Cardiac septum (tissue), 1 donor: ENCODE results near the gene METAP2. TPM values are rescaled to one million over a fixed set of nuclear protein-coding genes. Genes with fewer than 3 reads are reported as not detected.
"Not testable (repeated sequence)": the region's sequence is repeated elsewhere in the genome, so short reads cannot be mapped to it uniquely, and the experiment has no call there.

Source experiments
- DNase-seq: peaks from one replicate; pipeline ENCODE4 v3.0.0-alpha.2; 2020; ENCODE audit warnings: low spot score
- intact Hi-C: fragments of 100-400 bp; cut with DNase I; formaldehyde crosslinking; loops from one replicate; pipeline ENCODE4 v1.14.0; 2022
- total RNA-seq: library from RNA; stranded (reverse); fragmentation: NEBNext Ultra II Directional; extraction: Animal tissue kit (Norgen Biotek cat#: 25700); gene quantifications from one replicate; pipeline ENCODE4 v1.2.1, GENCODE V29; 2021
- donor health status: DM: no; HTN: no; CAD: no.

METAP2 gene
- total RNA-seq, 1 donor from 2014 or later: 63.5 TPM

GRCh38 chr12:95460896-95461295 is 13.1 kb upstream of the METAP2 start:
- no peak for DNase-seq
- intact Hi-C loops: no loop called here

GRCh38 chr12:95462081-95462480 is 11.9 kb upstream of the METAP2 start:
- intact Hi-C loops: no loop called here
- no peak for DNase-seq

GRCh38 chr12:95462551-95462950 is 11.4 kb upstream of the METAP2 start:
- intact Hi-C loops: no loop called here
- DNase-seq: no peak

GRCh38 chr12:95463050-95463449 is 10.9 kb upstream of the METAP2 start:
- intact Hi-C loops: no loop called here
- DNase-seq: no peak

- DNase-seq, intact Hi-C loops: not testable (repeated sequence)
Measured at GRCh38 chr12:95463776-95464175, 10.2 kb upstream of the METAP2 start.

- intact Hi-C loops: no loop called here
Measured at GRCh38 chr12:95465275-95465674, 8.7 kb upstream of the METAP2 start.

GRCh38 chr12:95470300-95470699 is 3.7 kb upstream of the METAP2 start:
- intact Hi-C loops: loop anchor here (5.0 kb wide), 2 partner anchors 133 to 253 kb away; partner anchors contain the start of genes FGD6 and VEZT
- no peak for DNase-seq

More at GRCh38 chr12:95465275-95465674, 8.7 kb upstream of the METAP2 start:
- no peak for DNase-seq

GRCh38 chr12:95473231-95473883 is 595 bp upstream of the METAP2 start:
- no peak for DNase-seq
- intact Hi-C loops: loop anchor here (5.0 kb wide), 2 partner anchors 136 to 256 kb away; partner anchors contain the start of genes FGD6 and VEZT

- intact Hi-C loops: loop anchor here (1.0 to 5.0 kb wide), 3 partner anchors 89 to 257 kb away; partner anchors contain the start of genes FGD6 and VEZT
- DNase-seq: no peak
Measured at GRCh38 chr12:95474660-95474958, 657 bp downstream of the METAP2 start.

GRCh38 chr12:95480230-95480629 is 6.3 kb downstream of the METAP2 start:
- intact Hi-C loops: no loop called here
- DNase-seq: no peak

- no peak for DNase-seq
- intact Hi-C loops: no loop called here
Measured at GRCh38 chr12:95481072-95481471, 7.1 kb downstream of the METAP2 start.

- intact Hi-C loops: no loop called here
- DNase-seq: no peak
Measured at GRCh38 chr12:95481888-95482287, 7.9 kb downstream of the METAP2 start.

- intact Hi-C loops, DNase-seq: not testable (repeated sequence)
Measured at GRCh38 chr12:95482564-95482963, 8.6 kb downstream of the METAP2 start.

GRCh38 chr12:95484524-95484923 is 10.6 kb downstream of the METAP2 start:
- intact Hi-C loops: no loop called here
- no peak for DNase-seq

GRCh38 chr12:95487024-95487423 is 13.1 kb downstream of the METAP2 start:
- DNase-seq: no peak
- intact Hi-C loops: no loop called here

- DNase-seq: no peak
- intact Hi-C loops: no loop called here
Measured at GRCh38 chr12:95492462-95492861, 18.5 kb downstream of the METAP2 start.

- no peak for DNase-seq
- intact Hi-C loops: no loop called here
Measured at GRCh38 chr12:95494888-95495287, 20.9 kb downstream of the METAP2 start.

- intact Hi-C loops: no loop called here
- DNase-seq: no peak
Measured at GRCh38 chr12:95495433-95495832, 21.5 kb downstream of the METAP2 start.

GRCh38 chr12:95497031-95497430 is 23.1 kb downstream of the METAP2 start:
- intact Hi-C loops: no loop called here
- DNase-seq: no peak

- intact Hi-C loops: no loop called here
- no peak for DNase-seq
Measured at GRCh38 chr12:95498968-95499367, 25.0 kb downstream of the METAP2 start.

GRCh38 chr12:95499772-95500171 is 25.8 kb downstream of the METAP2 start:
- intact Hi-C loops: no loop called here
- no peak for DNase-seq

- DNase-seq: no peak
- intact Hi-C loops: no loop called here
Measured at GRCh38 chr12:95504140-95504539, 30.2 kb downstream of the METAP2 start.
